ENCODE measurements around the gene DGAT2.

DNA sequence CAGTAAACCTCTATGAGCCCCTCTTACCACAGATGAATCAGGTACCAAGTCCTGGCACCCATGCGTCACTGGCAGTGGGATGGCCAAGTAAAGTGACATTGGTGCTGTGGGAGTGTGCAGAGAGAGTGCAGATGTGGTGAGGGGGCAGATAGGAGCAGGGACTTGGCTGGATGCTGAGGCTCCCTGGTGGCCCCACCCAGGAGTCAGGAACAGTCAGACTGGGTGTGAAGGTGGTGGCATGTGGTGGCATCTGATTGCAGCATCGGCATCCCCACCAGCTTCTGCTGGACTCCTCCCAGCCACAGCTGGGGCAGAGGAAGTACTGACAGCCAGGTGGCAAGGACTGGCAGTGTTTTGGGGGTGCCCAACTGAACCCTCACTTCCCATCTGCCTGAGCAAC, 11.4 kb downstream of the DGAT2 start:
- TF ChIP-seq POLR2A (IDR thresholded peaks at IDR 0.05): no peak
- TF ChIP-seq, protein P1, sequence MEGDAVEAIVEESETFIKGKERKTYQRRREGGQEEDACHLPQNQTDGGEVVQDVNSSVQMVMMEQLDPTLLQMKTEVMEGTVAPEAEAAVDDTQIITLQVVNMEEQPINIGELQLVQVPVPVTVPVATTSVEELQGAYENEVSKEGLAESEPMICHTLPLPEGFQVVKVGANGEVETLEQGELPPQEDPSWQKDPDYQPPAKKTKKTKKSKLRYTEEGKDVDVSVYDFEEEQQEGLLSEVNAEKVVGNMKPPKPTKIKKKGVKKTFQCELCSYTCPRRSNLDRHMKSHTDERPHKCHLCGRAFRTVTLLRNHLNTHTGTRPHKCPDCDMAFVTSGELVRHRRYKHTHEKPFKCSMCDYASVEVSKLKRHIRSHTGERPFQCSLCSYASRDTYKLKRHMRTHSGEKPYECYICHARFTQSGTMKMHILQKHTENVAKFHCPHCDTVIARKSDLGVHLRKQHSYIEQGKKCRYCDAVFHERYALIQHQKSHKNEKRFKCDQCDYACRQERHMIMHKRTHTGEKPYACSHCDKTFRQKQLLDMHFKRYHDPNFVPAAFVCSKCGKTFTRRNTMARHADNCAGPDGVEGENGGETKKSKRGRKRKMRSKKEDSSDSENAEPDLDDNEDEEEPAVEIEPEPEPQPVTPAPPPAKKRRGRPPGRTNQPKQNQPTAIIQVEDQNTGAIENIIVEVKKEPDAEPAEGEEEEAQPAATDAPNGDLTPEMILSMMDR (IDR thresholded peaks at IDR 0.05 in 4 of 5, conservative IDR thresholded peaks at IDR 0.05 in 1 of 5): no peak

Measured in gastrocnemius medialis (tissue), 4 donors.